ENCODE measurements around the gene REXO4. TPM values are rescaled to one million over a fixed set of nuclear protein-coding genes. Genes with fewer than 3 reads are reported as not detected.

Gene REXO4
- total and polyA plus RNA-seq, 9 of the 15 experiments (the other 6 are each of a cell fraction or from before 2014, with no cell fraction given) = 3.4 to 72.9 (median 31.1) TPM

DNA sequence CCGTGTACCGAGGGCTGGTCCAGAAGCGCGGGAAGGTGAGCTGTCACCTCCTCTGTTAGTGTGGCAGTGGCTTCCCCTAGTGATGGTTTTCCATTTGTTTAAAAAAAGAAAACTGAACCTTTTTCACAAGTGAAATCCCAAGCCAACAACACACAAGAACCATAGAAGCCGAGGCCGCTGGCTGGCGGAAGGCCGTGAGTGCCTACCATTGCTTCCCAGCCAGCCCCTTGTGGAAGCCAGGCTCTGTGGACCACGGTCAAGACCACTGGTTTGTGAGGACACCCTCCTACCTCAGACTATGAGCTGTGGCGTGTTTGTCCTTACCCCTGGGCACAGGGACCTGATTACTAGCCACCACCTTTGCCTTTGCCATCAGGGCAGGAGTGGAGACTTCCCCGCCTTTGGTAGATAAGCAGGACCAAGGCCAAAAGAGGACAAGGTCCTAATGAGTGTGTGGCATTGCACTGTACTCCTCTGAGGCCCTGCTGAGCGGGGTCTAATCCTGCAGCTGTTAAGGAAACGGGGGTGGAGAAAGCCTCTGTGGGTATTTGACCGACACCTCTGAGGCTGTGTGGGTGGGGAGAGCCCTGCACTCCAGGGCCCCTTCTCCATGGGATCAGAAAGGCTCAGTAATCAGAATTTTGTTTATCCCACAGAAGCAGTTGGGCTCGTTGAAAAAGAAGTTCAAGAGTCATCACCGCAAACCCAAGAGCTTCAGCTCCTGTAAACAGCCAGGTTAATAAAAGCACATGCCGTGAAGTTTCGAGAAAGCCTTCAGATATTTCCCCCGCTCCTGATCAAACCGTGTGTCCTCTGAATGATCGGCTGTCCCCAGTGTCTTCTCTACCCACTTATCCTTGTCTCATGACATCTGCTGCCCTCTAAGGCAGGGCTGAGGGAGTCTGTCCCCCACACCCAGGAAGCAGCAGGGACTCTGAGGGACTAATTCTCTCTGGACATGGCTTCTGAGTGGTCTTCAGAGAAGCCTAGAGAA, 57.1 kb downstream of the REXO4 start (continued):
- no peak for TF ChIP-seq KDM1A (IDR thresholded peaks at IDR 0.05)
- TF ChIP-seq POLR2AphosphoS2 (IDR thresholded peaks at IDR 0.05; ENCODE audit: low read length) = peak; percentile 36; the same call in 1 of the 2 replicates
- TF ChIP-seq POLR2B (IDR thresholded peaks at IDR 0.05; ENCODE audit: low read depth, partially characterized antibody) = peak; percentile 30
- 0 out of 2 replicates have a peak, but pooled peaks have one; percentile 7 for TF ChIP-seq POLR2G (IDR thresholded peaks at IDR 0.05; ENCODE audit: low read depth, low read length)
- TF ChIP-seq, protein P1, sequence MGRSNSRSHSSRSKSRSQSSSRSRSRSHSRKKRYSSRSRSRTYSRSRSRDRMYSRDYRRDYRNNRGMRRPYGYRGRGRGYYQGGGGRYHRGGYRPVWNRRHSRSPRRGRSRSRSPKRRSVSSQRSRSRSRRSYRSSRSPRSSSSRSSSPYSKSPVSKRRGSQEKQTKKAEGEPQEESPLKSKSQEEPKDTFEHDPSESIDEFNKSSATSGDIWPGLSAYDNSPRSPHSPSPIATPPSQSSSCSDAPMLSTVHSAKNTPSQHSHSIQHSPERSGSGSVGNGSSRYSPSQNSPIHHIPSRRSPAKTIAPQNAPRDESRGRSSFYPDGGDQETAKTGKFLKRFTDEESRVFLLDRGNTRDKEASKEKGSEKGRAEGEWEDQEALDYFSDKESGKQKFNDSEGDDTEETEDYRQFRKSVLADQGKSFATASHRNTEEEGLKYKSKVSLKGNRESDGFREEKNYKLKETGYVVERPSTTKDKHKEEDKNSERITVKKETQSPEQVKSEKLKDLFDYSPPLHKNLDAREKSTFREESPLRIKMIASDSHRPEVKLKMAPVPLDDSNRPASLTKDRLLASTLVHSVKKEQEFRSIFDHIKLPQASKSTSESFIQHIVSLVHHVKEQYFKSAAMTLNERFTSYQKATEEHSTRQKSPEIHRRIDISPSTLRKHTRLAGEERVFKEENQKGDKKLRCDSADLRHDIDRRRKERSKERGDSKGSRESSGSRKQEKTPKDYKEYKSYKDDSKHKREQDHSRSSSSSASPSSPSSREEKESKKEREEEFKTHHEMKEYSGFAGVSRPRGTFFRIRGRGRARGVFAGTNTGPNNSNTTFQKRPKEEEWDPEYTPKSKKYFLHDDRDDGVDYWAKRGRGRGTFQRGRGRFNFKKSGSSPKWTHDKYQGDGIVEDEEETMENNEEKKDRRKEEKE (IDR thresholded peaks at IDR 0.05; ENCODE audit: borderline replicate concordance in 1 of 2, control insufficient read depth in 1 of 2, low read depth in 2 of 2, low read length in 1 of 2) = 0 out of 4 replicates have a peak, but pooled peaks of 1 of the 2 experiments have one; percentile 31
- TF ChIP-seq, protein P2, sequence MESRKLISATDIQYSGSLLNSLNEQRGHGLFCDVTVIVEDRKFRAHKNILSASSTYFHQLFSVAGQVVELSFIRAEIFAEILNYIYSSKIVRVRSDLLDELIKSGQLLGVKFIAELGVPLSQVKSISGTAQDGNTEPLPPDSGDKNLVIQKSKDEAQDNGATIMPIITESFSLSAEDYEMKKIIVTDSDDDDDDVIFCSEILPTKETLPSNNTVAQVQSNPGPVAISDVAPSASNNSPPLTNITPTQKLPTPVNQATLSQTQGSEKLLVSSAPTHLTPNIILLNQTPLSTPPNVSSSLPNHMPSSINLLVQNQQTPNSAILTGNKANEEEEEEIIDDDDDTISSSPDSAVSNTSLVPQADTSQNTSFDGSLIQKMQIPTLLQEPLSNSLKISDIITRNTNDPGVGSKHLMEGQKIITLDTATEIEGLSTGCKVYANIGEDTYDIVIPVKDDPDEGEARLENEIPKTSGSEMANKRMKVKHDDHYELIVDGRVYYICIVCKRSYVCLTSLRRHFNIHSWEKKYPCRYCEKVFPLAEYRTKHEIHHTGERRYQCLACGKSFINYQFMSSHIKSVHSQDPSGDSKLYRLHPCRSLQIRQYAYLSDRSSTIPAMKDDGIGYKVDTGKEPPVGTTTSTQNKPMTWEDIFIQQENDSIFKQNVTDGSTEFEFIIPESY (CRISPR knock-in tag; IDR thresholded peaks at IDR 0.05) = 0 out of 2 replicates have a peak, but pooled peaks have one; percentile 39
- TF ChIP-seq CCNT2 (IDR thresholded peaks at IDR 0.05; ENCODE audit: borderline replicate concordance, extremely low read depth, insufficient read length, low read depth, low read length) = peak; percentile 30
- no peak for TF ChIP-seq ZNF253 (CRISPR knock-in tag; conservative IDR thresholded peaks at IDR 0.05)
- peak; percentile 30; the same call in 1 of the 2 replicates for TF ChIP-seq EGR1 (conservative IDR thresholded peaks at IDR 0.05)
